ENCODE results near the gene CLIC2. TPM values are rescaled to one million over a fixed set of nuclear protein-coding genes. Genes with fewer than 3 reads are reported as not detected.

CLIC2 gene
- total RNA-seq, 1 experiment from 2014 or later: 0.89 TPM

DNA sequence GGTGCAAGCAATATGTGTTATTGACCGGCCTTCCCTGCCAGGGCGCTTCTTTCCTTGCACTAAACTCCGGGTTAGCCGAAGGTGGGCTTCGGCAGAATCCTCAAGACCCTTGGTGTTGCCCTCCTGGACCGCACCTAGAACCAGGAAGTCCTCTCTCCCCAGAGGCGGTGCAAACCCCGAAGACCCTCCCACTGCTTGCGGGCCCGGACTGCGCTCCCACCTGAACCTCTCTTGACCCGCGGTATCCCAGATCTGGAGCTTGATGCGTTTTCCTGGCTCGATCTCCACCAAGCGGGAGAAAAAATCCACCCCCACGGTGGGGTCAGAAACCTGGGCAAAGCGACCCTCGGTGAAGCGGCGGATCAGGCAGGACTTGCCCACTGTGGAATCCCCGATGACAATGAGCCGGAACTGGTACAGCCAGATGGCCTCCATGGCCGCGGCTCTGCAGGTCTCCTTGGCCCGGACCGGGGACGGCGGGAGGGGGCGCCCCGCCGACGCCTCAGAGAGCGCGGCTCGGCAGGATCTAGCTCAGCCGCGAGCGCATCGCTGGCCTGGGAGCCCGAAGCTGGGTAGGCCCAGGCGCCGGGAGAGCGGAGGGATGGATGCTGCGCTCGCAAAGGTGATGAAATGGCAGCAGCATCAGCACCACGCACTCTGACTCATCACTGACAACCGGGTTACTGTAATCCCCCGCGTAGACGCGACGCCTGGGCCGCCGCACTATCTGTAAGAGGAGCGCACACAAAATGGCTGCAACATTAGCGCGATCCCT is 70.4 kb downstream of the CLIC2 start, which contains the start of gene RAB39B (continued):
- no peak for TF ChIP-seq POLR2A (IDR thresholded peaks at IDR 0.05; ENCODE audit: borderline replicate concordance, extremely low read depth, insufficient read depth, insufficient read length)
- TF ChIP-seq ELF1 (IDR thresholded peaks at IDR 0.05; ENCODE audit: borderline replicate concordance, low read depth): no peak
- TF ChIP-seq CEBPB (IDR thresholded peaks at IDR 0.05; ENCODE audit: low read depth): no peak

DNA sequence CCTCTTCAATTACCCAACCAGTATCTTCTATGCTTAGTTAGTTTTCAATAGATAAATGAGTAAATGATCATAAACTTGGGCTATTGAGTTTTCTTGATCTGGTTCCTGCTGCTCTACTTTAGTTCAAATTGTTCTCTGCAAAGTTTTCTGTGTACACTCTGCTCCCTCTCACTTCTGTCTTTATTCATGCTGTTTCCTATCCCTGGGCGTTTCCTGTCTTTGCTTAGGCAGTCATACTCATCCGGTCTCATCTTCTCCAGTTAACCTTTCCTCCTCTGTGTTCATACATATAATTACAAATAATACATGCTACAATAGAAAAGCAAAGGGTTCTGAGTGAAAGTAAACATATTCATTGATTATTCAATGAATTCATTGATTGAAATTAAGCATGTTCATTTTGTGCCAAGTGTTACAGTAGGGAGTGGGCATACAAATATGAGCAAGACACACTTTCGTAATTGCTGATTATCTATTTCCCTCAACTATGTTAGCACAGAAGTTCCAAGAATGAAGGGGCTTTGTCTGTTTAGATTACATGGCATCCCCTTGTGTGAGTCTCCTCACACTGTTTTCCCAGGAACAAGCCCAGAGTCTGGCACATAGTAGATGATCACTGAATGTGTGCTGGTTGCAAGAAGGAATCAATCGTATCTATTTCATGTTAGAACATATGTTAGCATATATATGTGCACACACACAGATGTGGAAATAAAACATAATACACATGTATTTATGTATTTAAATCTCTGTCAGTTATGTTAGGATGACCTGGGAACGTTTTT is 71.3 kb downstream of the CLIC2 start:
- RAD21 ChIA-PET (ENCODE audit: low non-redundant PET in 1 of 2, low total read pairs in 2 of 2, uncharacterized antibody in 2 of 2, unreplicated experiment in 2 of 2): no interaction called here
- no peaks in the 10 kb centered on the region for H3K4me1 ChIP-seq (ENCODE audit: control insufficient read depth in 1 of 2, insufficient read depth in 2 of 2, low read length in 2 of 2)
- no peaks in the 10 kb centered on the region for H3K79me2 ChIP-seq (ENCODE audit: insufficient read depth, low read length)
- H2AFZ ChIP-seq (ENCODE audit: low read depth, low read length, poor library complexity, severe bottlenecking): no peak overlapping the region
- ATAC-seq: no peak
- no peak overlapping the region for H3K27ac ChIP-seq (ENCODE audit: low read depth, low read length)
- no peaks in the 10 kb centered on the region for H3K36me3 ChIP-seq (ENCODE audit: control insufficient read depth in 1 of 2, insufficient read depth in 2 of 2, low read length in 2 of 2)
- H3K4me3 ChIP-seq (replicated peaks in 1 of 2; ENCODE audit: low read depth in 1 of 2, low read length in 2 of 2): no peak overlapping the region
- no peaks in the 10 kb centered on the region for H3K9me2 ChIP-seq (ENCODE audit: insufficient read depth)
- H3K4me2 ChIP-seq (ENCODE audit: low read length): no peak overlapping the region
- CTCF ChIA-PET: no interaction called here
- POLR2A ChIA-PET: no interaction called here
- intact Hi-C loops (cut with micrococcal nuclease): no loop called here
- no peak for DNase-seq (ENCODE audit: low read depth, low spot score)
- H3K9me3 ChIP-seq (ENCODE audit: control insufficient read depth in 1 of 2, insufficient read depth in 1 of 2, low read depth in 1 of 2, low read length in 2 of 2): no peaks in the 10 kb centered on the region
- H4K20me1 ChIP-seq (ENCODE audit: insufficient read depth): no peaks in the 10 kb centered on the region
- TF ChIP-seq ELF1 (IDR thresholded peaks at IDR 0.05; ENCODE audit: borderline replicate concordance, low read depth) (no peak), RAD21 (IDR thresholded peaks at IDR 0.05; ENCODE audit: low read depth) (no peak), ZNF274 (IDR thresholded peaks at IDR 0.05; ENCODE audit: low read depth, low read length) (no peak), SRF (IDR thresholded peaks at IDR 0.05; ENCODE audit: low read depth) (no peak), EZH2phosphoT487 (IDR thresholded peaks at IDR 0.05; ENCODE audit: borderline replicate concordance) (no peak), FOSL1 (IDR thresholded peaks at IDR 0.05; ENCODE audit: low read depth) (no peak), JUND (IDR thresholded peaks at IDR 0.05) (no peak), YY1 (IDR thresholded peaks at IDR 0.05; ENCODE audit: extremely low read depth, insufficient replicate concordance, low read depth, low read length) (no peak)
- TF ChIP-seq, protein P1, sequence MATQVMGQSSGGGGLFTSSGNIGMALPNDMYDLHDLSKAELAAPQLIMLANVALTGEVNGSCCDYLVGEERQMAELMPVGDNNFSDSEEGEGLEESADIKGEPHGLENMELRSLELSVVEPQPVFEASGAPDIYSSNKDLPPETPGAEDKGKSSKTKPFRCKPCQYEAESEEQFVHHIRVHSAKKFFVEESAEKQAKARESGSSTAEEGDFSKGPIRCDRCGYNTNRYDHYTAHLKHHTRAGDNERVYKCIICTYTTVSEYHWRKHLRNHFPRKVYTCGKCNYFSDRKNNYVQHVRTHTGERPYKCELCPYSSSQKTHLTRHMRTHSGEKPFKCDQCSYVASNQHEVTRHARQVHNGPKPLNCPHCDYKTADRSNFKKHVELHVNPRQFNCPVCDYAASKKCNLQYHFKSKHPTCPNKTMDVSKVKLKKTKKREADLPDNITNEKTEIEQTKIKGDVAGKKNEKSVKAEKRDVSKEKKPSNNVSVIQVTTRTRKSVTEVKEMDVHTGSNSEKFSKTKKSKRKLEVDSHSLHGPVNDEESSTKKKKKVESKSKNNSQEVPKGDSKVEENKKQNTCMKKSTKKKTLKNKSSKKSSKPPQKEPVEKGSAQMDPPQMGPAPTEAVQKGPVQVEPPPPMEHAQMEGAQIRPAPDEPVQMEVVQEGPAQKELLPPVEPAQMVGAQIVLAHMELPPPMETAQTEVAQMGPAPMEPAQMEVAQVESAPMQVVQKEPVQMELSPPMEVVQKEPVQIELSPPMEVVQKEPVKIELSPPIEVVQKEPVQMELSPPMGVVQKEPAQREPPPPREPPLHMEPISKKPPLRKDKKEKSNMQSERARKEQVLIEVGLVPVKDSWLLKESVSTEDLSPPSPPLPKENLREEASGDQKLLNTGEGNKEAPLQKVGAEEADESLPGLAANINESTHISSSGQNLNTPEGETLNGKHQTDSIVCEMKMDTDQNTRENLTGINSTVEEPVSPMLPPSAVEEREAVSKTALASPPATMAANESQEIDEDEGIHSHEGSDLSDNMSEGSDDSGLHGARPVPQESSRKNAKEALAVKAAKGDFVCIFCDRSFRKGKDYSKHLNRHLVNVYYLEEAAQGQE (IDR thresholded peaks at IDR 0.05; ENCODE audit: low read depth): no peak
- TF ChIP-seq, protein P2, sequence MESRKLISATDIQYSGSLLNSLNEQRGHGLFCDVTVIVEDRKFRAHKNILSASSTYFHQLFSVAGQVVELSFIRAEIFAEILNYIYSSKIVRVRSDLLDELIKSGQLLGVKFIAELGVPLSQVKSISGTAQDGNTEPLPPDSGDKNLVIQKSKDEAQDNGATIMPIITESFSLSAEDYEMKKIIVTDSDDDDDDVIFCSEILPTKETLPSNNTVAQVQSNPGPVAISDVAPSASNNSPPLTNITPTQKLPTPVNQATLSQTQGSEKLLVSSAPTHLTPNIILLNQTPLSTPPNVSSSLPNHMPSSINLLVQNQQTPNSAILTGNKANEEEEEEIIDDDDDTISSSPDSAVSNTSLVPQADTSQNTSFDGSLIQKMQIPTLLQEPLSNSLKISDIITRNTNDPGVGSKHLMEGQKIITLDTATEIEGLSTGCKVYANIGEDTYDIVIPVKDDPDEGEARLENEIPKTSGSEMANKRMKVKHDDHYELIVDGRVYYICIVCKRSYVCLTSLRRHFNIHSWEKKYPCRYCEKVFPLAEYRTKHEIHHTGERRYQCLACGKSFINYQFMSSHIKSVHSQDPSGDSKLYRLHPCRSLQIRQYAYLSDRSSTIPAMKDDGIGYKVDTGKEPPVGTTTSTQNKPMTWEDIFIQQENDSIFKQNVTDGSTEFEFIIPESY (IDR thresholded peaks at IDR 0.05; ENCODE audit: extremely low read depth, insufficient replicate concordance, low read length): no peak
- H3K27me3 ChIP-seq (ENCODE audit: insufficient read depth, low read length): no peaks in the 10 kb centered on the region
- BruUV-seq (replicated peaks): no TSS peak
- no peak overlapping the region for H3K9ac ChIP-seq (ENCODE audit: low read length)
